ENCODE measurements around the gene CLDN5. TPM values are rescaled to one million over a fixed set of nuclear protein-coding genes. Genes with fewer than 3 reads are reported as not detected.

The CLDN5 gene
- total and polyA plus RNA-seq, 11 donors: 16.8 to 79.0 (median 38.1) TPM

GRCh38 chr22:19495562-19496323, 28.5 kb downstream of the CLDN5 start:
- Histone ChIP-seq H3K27ac (no peak overlapping the region), H3K4me1 (no peaks in the 10 kb centered on the region), H3K36me3 (peaks cover 0 to 6% (median 0%) of the 10 kb centered on the region in 9 donors), H3K4me3 (no peak overlapping the region), H3K9me3 (no peaks in the 10 kb centered on the region), H3K27me3 (no peaks in the 10 kb centered on the region)
- intact Hi-C loops (cut with DNase I): loop anchor here in 9 of 10 donors (1.0 to 10.0 kb wide), 6 partner anchors 132 to 219 kb away; partner anchors contain the start of gene SEPTIN5 (in 1 of the 9)
- 65 to 75% (median 69%) methylated on average over 5 of the region's 5 CpGs for WGBS, 4 donors
- DNase-seq: no peak
- TF ChIP-seq CTCF (IDR thresholded peaks at IDR 0.05) (peak in 11 of 12 donors; percentile 5 to 57 (median 37)), POLR2A (IDR thresholded peaks at IDR 0.05) (no peak)
- ATAC-seq: peak in 1 of 4 donors; percentile 64

- ATAC-seq: no peak
- 93 to 95% (median 94%) methylated on average over 6 of the region's 6 CpGs for WGBS, 4 donors
- peaks cover 0 to 6% (median 0%) of the 10 kb centered on the region in 9 donors for H3K36me3 ChIP-seq
- TF ChIP-seq CTCF (IDR thresholded peaks at IDR 0.05): no peak
- no peak for TF ChIP-seq POLR2A (IDR thresholded peaks at IDR 0.05)
- H3K4me1 ChIP-seq: no peaks in the 10 kb centered on the region
- no peak overlapping the region for H3K4me3 ChIP-seq
- no peak overlapping the region for H3K27ac ChIP-seq
- intact Hi-C loops (cut with DNase I): loop anchor here in 4 of 10 donors (5.0 to 10.0 kb wide), 3 partner anchors 133 to 220 kb away; partner anchors contain the start of gene SEPTIN5 (in 1 of the 4)
- H3K9me3 ChIP-seq: no peaks in the 10 kb centered on the region
- DNase-seq: no peak
- H3K27me3 ChIP-seq: no peaks in the 10 kb centered on the region
Observed at GRCh38 chr22:19494676-19495173, 29.5 kb downstream of the CLDN5 start.

GRCh38 chr22:19494001-19494560, 30.1 kb downstream of the CLDN5 start:
- no peaks in the 10 kb centered on the region for H3K9me3 ChIP-seq
- peaks cover 0 to 3% (median 0%) of the 10 kb centered on the region in 12 donors for H3K4me1 ChIP-seq
- TF ChIP-seq CTCF (IDR thresholded peaks at IDR 0.05): no peak
- ATAC-seq: no peak
- H3K27me3 ChIP-seq: no peaks in the 10 kb centered on the region
- WGBS, 4 donors: 96 to 99% (median 97%) methylated on average over 8 of the region's 8 CpGs
- no peak for DNase-seq
- H3K36me3 ChIP-seq: peaks cover 0 to 6% (median 0%) of the 10 kb centered on the region in 9 donors
- H3K27ac ChIP-seq: no peak overlapping the region
- intact Hi-C loops (cut with DNase I): loop anchor here in 1 of 10 donors (10.0 kb wide), 1 partner anchor 221 kb away; the partner anchor contains the start of gene SEPTIN5
- H3K4me3 ChIP-seq: no peak overlapping the region

Measured in heart left ventricle (tissue), 16 donors.